HG02763 (cell line): Measurements from ENCODE around the gene CATSPER3.

Source experiments
- ATAC-seq: cut with Tn5 transposase; IDR thresholded peaks from one replicate; pipeline ENCODE4 v1.9.1; 2021; ENCODE audit warnings: mild to moderate bottlenecking, moderate library complexity; ENCODE audit not compliant: unreplicated experiment

CATSPER3 gene

DNA sequence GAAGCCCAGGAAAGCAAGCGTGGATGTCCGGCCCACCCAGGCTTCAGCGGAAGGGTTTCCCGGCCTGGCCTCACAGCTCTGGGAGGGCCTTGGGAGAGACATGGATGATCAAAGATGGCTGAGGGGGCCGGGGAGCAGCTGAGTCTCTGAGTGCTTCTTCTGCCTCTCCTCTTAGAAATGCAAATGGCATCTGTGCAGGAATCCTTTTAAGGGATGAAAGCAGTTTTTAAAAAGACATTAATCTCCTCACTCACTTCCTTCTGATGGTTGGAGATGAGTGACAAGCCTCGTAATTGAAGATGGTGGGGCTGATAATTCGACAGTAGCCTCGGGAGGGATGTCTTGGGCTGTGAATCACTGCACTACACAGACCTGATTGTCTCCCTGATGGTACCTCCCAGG lies 90.6 kb downstream of the CATSPER3 start:
- ATAC-seq = no peak

DNA sequence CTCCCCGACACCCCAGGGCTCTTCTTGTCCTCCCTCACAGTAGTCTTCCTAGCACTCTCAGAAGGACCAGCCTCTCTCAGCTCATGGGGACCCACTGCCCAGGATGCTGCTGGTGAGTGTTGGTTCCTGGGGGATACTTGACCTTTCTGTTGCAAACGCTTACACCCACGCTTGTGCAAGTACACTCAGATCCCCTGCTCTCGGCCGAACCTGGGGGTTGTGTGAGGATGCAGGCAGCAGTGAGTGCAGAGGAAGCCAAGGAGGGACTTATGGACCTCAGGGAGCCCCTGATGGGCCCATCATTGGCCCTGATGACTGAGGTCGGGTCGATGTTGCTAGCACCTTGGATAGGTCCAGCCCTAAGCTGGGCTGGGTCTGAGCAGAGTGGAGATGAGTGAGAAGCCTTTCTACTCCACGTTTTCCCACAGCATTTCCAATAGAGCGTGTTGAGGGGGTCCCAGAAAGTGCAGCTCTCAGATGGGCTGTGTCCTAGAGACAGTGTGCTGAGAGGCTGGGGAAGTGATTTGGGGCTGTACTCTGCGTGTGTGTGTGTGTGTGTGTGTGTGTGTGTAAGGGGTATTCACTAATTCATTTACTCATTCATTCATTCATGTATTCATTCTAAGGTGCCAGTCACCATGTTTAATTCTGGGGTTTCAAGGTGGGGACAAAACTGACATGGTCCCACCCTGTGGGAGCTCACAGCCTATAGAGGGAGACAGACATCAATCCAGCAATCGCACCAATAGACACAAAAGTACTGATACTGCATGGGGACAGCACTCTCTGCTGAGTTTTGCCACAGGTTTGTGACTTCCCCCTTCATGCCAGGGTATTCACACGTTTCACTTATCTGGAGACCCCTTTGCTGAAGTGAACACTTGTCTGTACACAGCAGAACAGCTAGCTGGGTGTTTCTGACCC lies 91.6 kb downstream of the CATSPER3 start:
- no peak for ATAC-seq

DNA sequence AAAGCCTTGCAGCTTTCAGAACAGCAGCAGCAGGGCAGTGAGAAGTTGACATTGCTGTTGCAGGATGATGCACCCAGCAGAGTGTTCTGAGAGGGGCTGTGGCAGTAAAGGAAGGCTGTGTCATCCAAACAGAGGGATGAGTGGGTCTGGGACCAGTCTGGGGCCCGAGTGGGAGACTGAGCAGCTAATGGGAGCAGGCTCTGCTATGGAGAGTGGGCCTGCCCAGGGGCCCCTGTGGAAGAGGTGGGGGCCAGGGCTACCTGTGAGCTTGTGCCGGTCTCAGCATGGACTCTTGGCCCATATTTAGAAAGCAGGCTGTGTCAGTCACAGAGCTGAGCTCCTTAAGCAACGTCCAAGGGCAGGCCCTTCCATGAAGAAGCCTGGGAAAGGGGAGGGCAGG lies 92.3 kb downstream of the CATSPER3 start:
- ATAC-seq = no peak

DNA sequence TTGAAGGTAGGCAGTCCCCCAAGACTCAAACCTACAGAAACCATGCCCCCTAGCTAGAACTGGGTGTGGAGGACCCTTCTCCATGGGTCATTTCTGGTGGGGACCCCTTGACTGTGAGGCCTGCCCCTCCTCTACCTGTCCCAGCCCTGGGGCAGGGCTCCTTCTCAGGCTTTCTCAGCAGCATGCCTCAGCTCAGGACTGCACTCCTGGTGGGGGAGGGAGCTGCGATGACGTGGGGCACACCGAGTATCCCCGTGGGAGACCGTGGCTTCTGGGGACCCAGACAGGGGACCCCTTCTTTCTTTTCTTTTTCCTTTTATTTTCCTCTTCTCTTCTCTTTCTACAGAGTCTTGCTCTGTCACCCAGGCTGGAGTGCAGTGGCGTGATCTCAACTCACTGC lies 93.3 kb downstream of the CATSPER3 start:
- no peak for ATAC-seq
